Right cardiac atrium (tissue), 5 donors: ENCODE results near the gene SYNE2. TPM values are rescaled to one million over a fixed set of nuclear protein-coding genes. Genes with fewer than 3 reads are reported as not detected.

Experiments
- ATAC-seq, 2 donors: fragments of 200-7000 bp; cut with Tn5 transposase; one replicate each; pipeline versions ENCODE4 v1.8.0 to v1.9.1; 2020; ENCODE audit warnings: moderate library complexity in 2 of 2, mild to moderate bottlenecking in 1 of 2
- DNase-seq, 3 donors: peaks; one replicate each; pipeline ENCODE4 v3.0.0-alpha.2; 2020
- H3K27ac ChIP-seq: one replicate; pipeline ENCODE4 v1.5.1; 2013; ENCODE audit warnings: mild to moderate bottlenecking, low read length, control low read depth, moderate library complexity
- H3K27me3 ChIP-seq: one replicate; pipeline ENCODE4 v1.6.1; 2013; ENCODE audit not compliant: control insufficient read depth, insufficient read depth
- H3K4me1 ChIP-seq: one replicate; pipeline ENCODE4 v1.6.1; 2013; ENCODE audit warnings: low read length; ENCODE audit not compliant: control insufficient read depth, insufficient read depth
- H3K4me3 ChIP-seq: one replicate; pipeline ENCODE4 v1.5.1; 2013; ENCODE audit warnings: low read length, control low read depth
- H3K9me3 ChIP-seq: one replicate; pipeline ENCODE4 v1.6.1; 2013; ENCODE audit warnings: low read length; ENCODE audit not compliant: control insufficient read depth
- WGBS: extraction: QIAGEN DNeasy Blood & Tissue Kit; methylation state at CpG from one replicate; pipeline ENCODE4 v1.1.7; 2013; 5-methylcytosine and 5-hydroxymethylcytosine counted together
- intact Hi-C, 4 donors: fragments of 100-400 bp; cut with DNase I; formaldehyde crosslinking; loops; one replicate each; pipeline versions ENCODE4 v1.11.0 to v1.14.0; 2022 to 2023
- polyA plus RNA-seq: library from polyadenylated mRNA; stranded (reverse); fragments of 200-250 nt; gene quantifications from one replicate; pipeline ENCODE4 v1.2.3, GENCODE V29; 2013
- total RNA-seq, 4 donors: library from RNA; stranded (reverse); fragmentation: NEBNext Ultra II Directional; extraction: Animal tissue kit (Norgen Biotek cat#: 25700); gene quantifications; one replicate each; pipeline ENCODE4 v1.2.1, GENCODE V29; 2021
- donor health status: healthy with polysubstance abuse.
- donor health status: DM: no; HTN: yes; CAD: no.
- donor health status: DM: no; HTN: no; CAD: no.
- donor health status: DM: no; HTN: yes; CAD: no; lungs with severe emphysema.
- donor health status: DM: yes; HTN: yes; CAD: no.

The SYNE2 gene
- total and polyA plus RNA-seq, 5 donors: 83.7 to 229 (median 160) TPM

GRCh38 chr14:63960926-63961567, 108.2 kb downstream of the SYNE2 start:
- Histone ChIP-seq H3K4me1 (peaks cover 2% of the 10 kb centered on the region), H3K9me3 (no peaks in the 10 kb centered on the region), H3K27ac (no peak overlapping the region), H3K27me3 (no peaks in the 10 kb centered on the region), H3K4me3 (no peak overlapping the region)
- DNase-seq: no peak
- intact Hi-C loops: no loop called here
- no peak for ATAC-seq
- 46% methylated on average over 2 of the region's 2 CpGs for WGBS

GRCh38 chr14:63962906-63963305, 110.1 kb downstream of the SYNE2 start:
- no peaks in the 10 kb centered on the region for H3K27me3 ChIP-seq
- intact Hi-C loops: no loop called here
- no peaks in the 10 kb centered on the region for H3K9me3 ChIP-seq
- no peak overlapping the region for H3K27ac ChIP-seq
- no peak overlapping the region for H3K4me3 ChIP-seq
- ATAC-seq: no peak
- WGBS: 50% methylated on average over 2 of the region's 2 CpGs
- no peaks in the 10 kb centered on the region for H3K4me1 ChIP-seq
- DNase-seq: no peak

DNA sequence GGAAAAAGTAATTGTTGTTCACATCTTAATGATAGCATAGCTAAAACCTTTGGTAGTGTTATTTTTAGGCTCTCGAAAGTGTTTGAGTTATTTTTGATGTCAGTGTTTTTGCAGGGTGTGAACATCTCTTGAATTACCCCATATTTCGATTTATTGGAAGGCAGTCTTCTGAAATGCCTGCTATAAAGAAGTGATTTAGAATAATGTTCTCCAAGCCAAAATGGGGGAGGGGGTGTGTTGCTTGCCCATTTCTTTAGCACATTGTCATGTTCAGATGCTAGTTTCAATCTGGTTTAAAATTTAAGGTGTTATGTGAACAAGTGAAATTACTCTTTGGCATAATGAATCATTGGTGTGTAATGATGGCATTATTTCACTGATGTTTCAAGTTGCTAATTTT, 110.6 kb downstream of the SYNE2 start:
- intact Hi-C loops: no loop called here
- no peak for ATAC-seq
- WGBS: 58% methylated on average over 2 of the region's 2 CpGs

DNA sequence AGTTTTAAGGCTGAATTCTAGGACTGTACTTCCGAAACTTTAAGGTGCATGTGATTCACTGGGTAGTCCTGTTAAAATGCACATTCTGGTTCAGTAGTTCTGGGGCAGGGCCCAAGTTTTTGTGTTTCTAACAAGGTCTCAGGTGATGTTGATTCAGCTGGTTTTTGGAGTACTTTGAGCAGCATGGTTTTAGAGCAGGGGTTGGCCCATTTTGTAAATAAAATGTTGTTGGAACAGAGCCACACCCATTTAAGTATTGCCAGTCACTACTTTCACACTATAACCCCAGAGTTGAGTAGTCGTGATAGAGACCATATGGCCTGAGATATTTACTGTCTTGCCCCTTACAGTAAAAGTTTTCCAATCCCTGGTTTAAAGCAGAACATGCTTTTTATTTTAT, 111.3 kb downstream of the SYNE2 start:
- H3K4me1 ChIP-seq: no peaks in the 10 kb centered on the region
- no peak overlapping the region for H3K4me3 ChIP-seq
- H3K27ac ChIP-seq: no peak overlapping the region
- WGBS: 86% methylated on average over 2 of the region's 2 CpGs
- DNase-seq (no peak), ATAC-seq (no peak)
- intact Hi-C loops: no loop called here
- no peaks in the 10 kb centered on the region for H3K9me3 ChIP-seq
- H3K27me3 ChIP-seq: no peaks in the 10 kb centered on the region

More for the DNA sequence above, 110.6 kb downstream of the SYNE2 start:
- DNase-seq: no peak
- Histone ChIP-seq H3K27me3 (no peaks in the 10 kb centered on the region), H3K9me3 (no peaks in the 10 kb centered on the region), H3K4me1 (no peaks in the 10 kb centered on the region), H3K27ac (no peak overlapping the region), H3K4me3 (no peak overlapping the region)

GRCh38 chr14:63966407-63966806, 113.6 kb downstream of the SYNE2 start:
- H3K27ac ChIP-seq: no peak overlapping the region
- 78% methylated on average over 5 of the region's 5 CpGs for WGBS
- no peaks in the 10 kb centered on the region for H3K27me3 ChIP-seq
- no peaks in the 10 kb centered on the region for H3K9me3 ChIP-seq
- H3K4me3 ChIP-seq: no peak overlapping the region
- no peak for DNase-seq
- no peak for ATAC-seq
- no peaks in the 10 kb centered on the region for H3K4me1 ChIP-seq
- intact Hi-C loops: no loop called here

GRCh38 chr14:63972323-63972932, 119.6 kb downstream of the SYNE2 start:
- Histone ChIP-seq H3K27ac (no peak overlapping the region), H3K4me3 (no peak overlapping the region), H3K9me3 (no peaks in the 10 kb centered on the region), H3K4me1 (no peaks in the 10 kb centered on the region), H3K27me3 (no peaks in the 10 kb centered on the region)
- ATAC-seq: no peak
- 88% methylated on average over 3 of the region's 3 CpGs for WGBS
- intact Hi-C loops: no loop called here
- DNase-seq: no peak

DNA sequence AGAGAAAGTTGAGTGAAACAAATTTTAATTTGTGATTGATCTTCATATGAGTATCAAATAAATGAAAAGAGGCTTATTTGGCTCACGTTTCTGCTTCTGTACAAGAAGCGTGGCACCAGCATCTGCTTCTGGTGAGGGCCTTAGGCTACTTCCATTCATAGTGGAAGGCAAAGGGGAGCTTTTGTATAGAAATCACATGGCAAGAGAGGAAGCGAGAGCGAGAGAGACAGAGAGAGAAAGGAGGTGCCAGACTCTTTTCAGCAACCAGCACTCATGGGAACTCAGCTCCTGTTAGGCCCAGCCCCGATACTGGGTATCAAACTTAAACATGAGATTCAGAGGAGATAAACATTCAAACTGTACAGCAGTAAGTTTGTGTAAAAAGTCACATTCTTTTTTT, 121.4 kb downstream of the SYNE2 start:
- intact Hi-C loops: no loop called here

DNA sequence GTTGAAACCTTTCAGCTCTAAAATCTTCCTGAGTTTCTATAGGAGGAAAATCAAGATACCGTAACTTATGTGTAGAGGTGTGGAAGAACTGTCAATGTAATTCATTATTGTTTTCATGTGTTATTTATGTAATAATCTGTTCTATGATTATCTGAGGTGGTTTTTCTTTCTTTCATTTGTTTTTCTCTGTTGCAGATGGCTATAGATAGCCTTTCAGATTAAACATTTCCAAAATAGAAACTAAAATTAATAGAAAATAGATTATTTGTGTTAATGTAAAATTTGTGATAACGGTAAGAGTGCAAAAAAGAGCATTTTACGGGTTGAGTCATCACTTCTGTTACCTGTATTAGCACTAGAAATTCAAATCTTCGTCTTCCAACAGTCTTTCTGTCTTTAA, 128.8 kb downstream of the SYNE2 start:
- no peaks in the 10 kb centered on the region for H3K27me3 ChIP-seq
- intact Hi-C loops: loop anchor here in 1 of 4 donors (10.0 kb wide), 1 partner anchor 127 kb away; the partner anchor contains the start of gene SYNE2
- H3K27ac ChIP-seq: no peak overlapping the region
- H3K4me3 ChIP-seq: no peak overlapping the region
- no peaks in the 10 kb centered on the region for H3K9me3 ChIP-seq
- DNase-seq (no peak), ATAC-seq (no peak)
- no peaks in the 10 kb centered on the region for H3K4me1 ChIP-seq
- 98% methylated on average over 4 of the region's 4 CpGs for WGBS

More for the DNA sequence above, 121.4 kb downstream of the SYNE2 start:
- H3K4me1 ChIP-seq: no peaks in the 10 kb centered on the region
- WGBS: 89% methylated on average over 5 of the region's 5 CpGs
- ATAC-seq: no peak
- H3K9me3 ChIP-seq: no peaks in the 10 kb centered on the region
- no peaks in the 10 kb centered on the region for H3K27me3 ChIP-seq
- no peak for DNase-seq
- H3K4me3 ChIP-seq: no peak overlapping the region
- H3K27ac ChIP-seq: no peak overlapping the region

DNA sequence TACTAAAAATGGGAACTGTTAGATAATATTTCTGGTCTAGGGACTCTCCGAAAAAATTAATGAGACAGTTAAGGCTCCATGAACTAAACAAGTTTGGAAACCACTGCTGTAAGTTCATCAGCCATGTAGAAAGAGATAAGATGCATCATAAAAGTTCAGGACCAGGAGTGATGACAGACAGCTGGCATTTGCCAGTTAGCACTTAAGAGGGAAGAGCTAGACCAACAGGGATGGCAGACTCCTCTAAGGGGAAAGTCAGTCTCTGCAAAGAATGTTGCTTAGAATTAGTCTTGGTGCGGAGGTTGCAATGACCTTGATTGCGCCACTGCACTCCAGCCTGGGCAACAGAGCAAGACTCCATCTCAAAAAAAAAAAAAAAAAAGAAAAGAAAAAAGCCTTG, 129.4 kb downstream of the SYNE2 start:
- no peak overlapping the region for H3K4me3 ChIP-seq
- 74% methylated on average over 3 of the region's 3 CpGs for WGBS
- DNase-seq (no peak), ATAC-seq (peak in 1 of 2 donors; percentile 40)
- H3K9me3 ChIP-seq: no peaks in the 10 kb centered on the region
- intact Hi-C loops: loop anchor here in 1 of 4 donors (10.0 kb wide), 1 partner anchor 127 kb away; the partner anchor contains the start of gene SYNE2
- no peaks in the 10 kb centered on the region for H3K4me1 ChIP-seq
- no peaks in the 10 kb centered on the region for H3K27me3 ChIP-seq
- no peak overlapping the region for H3K27ac ChIP-seq

DNA sequence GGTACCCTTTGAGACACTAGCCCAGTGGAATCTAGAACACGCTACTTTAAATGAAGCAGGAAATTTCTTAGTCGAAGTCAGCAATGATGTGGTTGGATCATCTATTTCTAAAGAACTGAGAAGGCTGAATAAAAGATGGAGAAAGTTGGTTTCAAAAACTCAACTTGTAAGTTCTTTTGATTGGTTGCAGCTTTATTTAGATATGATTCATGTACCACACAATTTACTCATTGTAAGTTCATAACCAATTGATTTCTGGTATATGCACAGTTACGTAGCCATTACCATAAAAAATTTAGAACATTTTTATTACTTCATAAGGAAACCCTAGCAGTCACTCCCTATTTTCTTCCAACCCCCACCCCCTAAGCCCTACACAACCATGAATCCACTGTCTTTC, 129.8 kb downstream of the SYNE2 start:
- ATAC-seq: no peak
- DNase-seq: no peak
- Histone ChIP-seq H3K4me1 (no peaks in the 10 kb centered on the region), H3K4me3 (no peak overlapping the region), H3K27me3 (no peaks in the 10 kb centered on the region), H3K27ac (no peak overlapping the region), H3K9me3 (no peaks in the 10 kb centered on the region)
- intact Hi-C loops: loop anchor here in 1 of 4 donors (10.0 kb wide), 1 partner anchor 128 kb away; the partner anchor contains the start of gene SYNE2
- 96% methylated on average over 3 of the region's 3 CpGs for WGBS

DNA sequence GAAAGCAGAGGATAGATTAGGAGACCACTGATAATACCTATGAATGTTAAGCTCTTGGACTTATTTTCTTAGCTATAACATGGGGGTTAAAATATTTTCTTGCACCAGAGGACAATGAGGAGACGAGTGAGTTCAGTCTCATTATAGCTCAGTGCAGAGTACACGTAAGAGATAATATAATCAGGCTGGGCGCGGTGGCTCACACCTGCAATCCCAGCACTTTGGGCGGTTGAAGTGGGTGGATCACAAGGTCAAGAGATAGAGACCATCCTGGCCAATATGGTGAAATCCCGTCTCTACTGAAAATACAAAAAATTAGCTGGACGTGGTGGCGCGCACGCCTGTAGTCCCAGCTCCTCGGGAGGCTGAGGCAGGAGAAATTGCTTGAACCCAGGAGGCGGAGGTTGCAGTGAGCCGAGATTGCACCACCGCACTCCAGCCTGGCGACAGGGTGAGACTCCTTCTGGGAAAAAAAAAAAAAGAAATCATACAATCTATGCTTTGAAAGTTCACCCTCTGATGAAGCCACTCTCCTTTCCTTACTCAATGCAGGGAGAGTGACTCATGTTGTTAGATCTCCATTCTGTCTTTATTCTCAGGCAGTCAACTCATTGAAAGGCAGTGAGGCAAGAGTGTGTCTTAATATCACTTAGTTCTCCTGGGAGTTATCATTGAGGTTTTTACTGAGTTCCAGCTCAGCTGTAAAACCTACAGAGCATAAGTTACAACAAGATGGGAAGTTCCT, 134.2 kb downstream of the SYNE2 start:
- H3K4me1 ChIP-seq: no peaks in the 10 kb centered on the region
- WGBS: 87% methylated on average over 15 of the region's 15 CpGs
- DNase-seq: no peak
- H3K27me3 ChIP-seq: no peaks in the 10 kb centered on the region
- peak; percentile 36 to 40 for ATAC-seq
- no peaks in the 10 kb centered on the region for H3K9me3 ChIP-seq
- intact Hi-C loops: loop anchor here in 1 of 4 donors (10.0 kb wide), 1 partner anchor 132 kb away; the partner anchor contains the start of gene SYNE2
- H3K27ac ChIP-seq: no peak overlapping the region
- H3K4me3 ChIP-seq: no peak overlapping the region
